KMS-11 (cell line): ENCODE results near the gene NUP42.
"Not testable (repeated sequence)": the region's sequence is repeated elsewhere in the genome, so short reads cannot be mapped to it uniquely, and the experiment has no call there.

ENCODE experiments used
- H2AFZ ChIP-seq: fragments of 200-600 bp; sonication (generic); 2 replicates; pipeline ENCODE4 v1.6.1; 2016; ENCODE audit warnings: antibody characterized with exemption, mixed run types, low read depth
- H3K27ac ChIP-seq: fragments of 200-600 bp; sonication (generic); 2 replicates; pipeline ENCODE4 v1.6.1; 2016; ENCODE audit warnings: mild to moderate bottlenecking, mixed run types
- H3K27me3 ChIP-seq: fragments of 200-600 bp; sonication (generic); 2 replicates; pipeline ENCODE4 v1.6.1; 2017; ENCODE audit warnings: mild to moderate bottlenecking, low read depth, mixed run types, moderate library complexity; ENCODE audit not compliant: insufficient read depth
- H3K36me3 ChIP-seq: fragments of 200-600 bp; sonication (generic); 2 replicates; pipeline ENCODE4 v1.6.1; 2017; ENCODE audit warnings: mild to moderate bottlenecking, mixed run types; ENCODE audit not compliant: insufficient read depth
- H3K4me1 ChIP-seq: fragments of 200-600 bp; sonication (generic); 2 replicates; pipeline ENCODE4 v1.6.1; 2016; ENCODE audit warnings: mild to moderate bottlenecking, low read depth, mixed run types; ENCODE audit not compliant: poor library complexity, severe bottlenecking
- H3K4me2 ChIP-seq: fragments of 200-600 bp; sonication (generic); 2 replicates; pipeline ENCODE4 v1.7.0; 2016; ENCODE audit warnings: mild to moderate bottlenecking, mixed run types
- H3K4me3 ChIP-seq: fragments of 200-600 bp; sonication (generic); IDR thresholded peaks from 2 replicates; pipeline ENCODE4 v1.6.1; 2017; ENCODE audit warnings: low read depth, low read length, mixed read lengths; ENCODE audit not compliant: insufficient read depth
- H3K79me2 ChIP-seq: fragments of 200-600 bp; sonication (generic); 2 replicates; pipeline ENCODE4 v1.6.1; 2016; ENCODE audit warnings: low read depth, mixed run types; ENCODE audit not compliant: insufficient read depth
- H3K9ac ChIP-seq: fragments of 200-600 bp; sonication (generic); 2 replicates; pipeline ENCODE4 v1.6.1; 2016; ENCODE audit warnings: mild to moderate bottlenecking, mixed run types
- H4K20me1 ChIP-seq: fragments of 200-600 bp; sonication (generic); 2 replicates; pipeline ENCODE4 v1.6.1; 2016; ENCODE audit warnings: mild to moderate bottlenecking, mixed run types; ENCODE audit not compliant: insufficient read depth
- TF ChIP-seq, protein P1 (sequence below): fragments of 200-600 bp; sonication (generic); conservative IDR thresholded peaks from 2 replicates; pipeline ENCODE4 v1.6.1; 2017; ENCODE audit warnings: low read depth, mild to moderate bottlenecking, antibody characterized with exemption, low read length, moderate library complexity, mixed read lengths

Gene NUP42

GRCh38 chr7:23220690-23221305, 39.0 kb downstream of the NUP42 start:
- Histone ChIP-seq H3K9ac (no peak overlapping the region), H3K27ac (no peak overlapping the region), H2AFZ (no peak overlapping the region), H3K27me3 (no peaks in the 10 kb centered on the region), H3K4me2 (no peak overlapping the region), H3K4me1 (no peaks in the 10 kb centered on the region), H3K36me3 (no peaks in the 10 kb centered on the region), H4K20me1 (no peaks in the 10 kb centered on the region), H3K4me3 (no peak overlapping the region), H3K79me2 (no peaks in the 10 kb centered on the region)
- TF ChIP-seq, protein P1, sequence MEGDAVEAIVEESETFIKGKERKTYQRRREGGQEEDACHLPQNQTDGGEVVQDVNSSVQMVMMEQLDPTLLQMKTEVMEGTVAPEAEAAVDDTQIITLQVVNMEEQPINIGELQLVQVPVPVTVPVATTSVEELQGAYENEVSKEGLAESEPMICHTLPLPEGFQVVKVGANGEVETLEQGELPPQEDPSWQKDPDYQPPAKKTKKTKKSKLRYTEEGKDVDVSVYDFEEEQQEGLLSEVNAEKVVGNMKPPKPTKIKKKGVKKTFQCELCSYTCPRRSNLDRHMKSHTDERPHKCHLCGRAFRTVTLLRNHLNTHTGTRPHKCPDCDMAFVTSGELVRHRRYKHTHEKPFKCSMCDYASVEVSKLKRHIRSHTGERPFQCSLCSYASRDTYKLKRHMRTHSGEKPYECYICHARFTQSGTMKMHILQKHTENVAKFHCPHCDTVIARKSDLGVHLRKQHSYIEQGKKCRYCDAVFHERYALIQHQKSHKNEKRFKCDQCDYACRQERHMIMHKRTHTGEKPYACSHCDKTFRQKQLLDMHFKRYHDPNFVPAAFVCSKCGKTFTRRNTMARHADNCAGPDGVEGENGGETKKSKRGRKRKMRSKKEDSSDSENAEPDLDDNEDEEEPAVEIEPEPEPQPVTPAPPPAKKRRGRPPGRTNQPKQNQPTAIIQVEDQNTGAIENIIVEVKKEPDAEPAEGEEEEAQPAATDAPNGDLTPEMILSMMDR: no peak

- H3K9ac ChIP-seq: no peak overlapping the region
- H3K36me3 ChIP-seq: no peaks in the 10 kb centered on the region
- TF ChIP-seq, protein P1: no peak
- no peak overlapping the region for H2AFZ ChIP-seq
- no peaks in the 10 kb centered on the region for H3K79me2 ChIP-seq
- H3K27me3 ChIP-seq: no peaks in the 10 kb centered on the region
- no peak overlapping the region for H3K4me3 ChIP-seq
- H3K4me1 ChIP-seq: no peaks in the 10 kb centered on the region
- H4K20me1 ChIP-seq: no peaks in the 10 kb centered on the region
- no peak overlapping the region for H3K27ac ChIP-seq
- H3K4me2 ChIP-seq: no peak overlapping the region
Observed at GRCh38 chr7:23222439-23223030, 40.7 kb downstream of the NUP42 start.

- not testable (repeated sequence) for H3K36me3 ChIP-seq, H2AFZ ChIP-seq, H3K27me3 ChIP-seq, H3K4me2 ChIP-seq, H3K27ac ChIP-seq, H3K4me3 ChIP-seq, H3K4me1 ChIP-seq, H4K20me1 ChIP-seq, H3K9ac ChIP-seq, H3K79me2 ChIP-seq
Observed at GRCh38 chr7:23224364-23224763, 42.5 kb downstream of the NUP42 start.

- no peaks in the 10 kb centered on the region for H3K79me2 ChIP-seq
- no peak overlapping the region for H3K9ac ChIP-seq
- H4K20me1 ChIP-seq: no peaks in the 10 kb centered on the region
- no peak overlapping the region for H2AFZ ChIP-seq
- no peak overlapping the region for H3K4me2 ChIP-seq
- H3K4me1 ChIP-seq: no peaks in the 10 kb centered on the region
- H3K4me3 ChIP-seq: no peak overlapping the region
- H3K27ac ChIP-seq: no peak overlapping the region
- no peaks in the 10 kb centered on the region for H3K27me3 ChIP-seq
- H3K36me3 ChIP-seq: no peaks in the 10 kb centered on the region
- TF ChIP-seq, protein P1: no peak
Observed at GRCh38 chr7:23226844-23227450, 45.1 kb downstream of the NUP42 start.

DNA sequence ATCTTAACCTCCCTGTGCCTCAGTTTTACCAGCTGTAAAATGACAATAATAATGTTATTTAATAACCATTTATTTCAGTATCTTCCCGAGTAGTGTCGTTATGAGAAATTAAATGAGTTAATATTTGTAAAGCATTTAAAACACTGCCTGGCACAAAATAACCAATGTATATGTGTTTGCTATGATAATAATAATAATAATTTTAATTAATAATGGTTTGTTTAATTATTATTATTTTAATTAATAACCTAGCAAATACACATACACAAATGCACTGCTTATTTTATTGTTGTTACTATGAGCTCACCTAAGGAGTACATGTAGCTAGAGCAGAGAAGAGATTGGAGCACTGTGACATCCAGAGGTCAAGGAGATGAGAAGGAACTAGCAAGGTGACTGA, 46.6 kb downstream of the NUP42 start:
- H3K36me3 ChIP-seq: no peaks in the 10 kb centered on the region
- no peak overlapping the region for H2AFZ ChIP-seq
- no peak overlapping the region for H3K27ac ChIP-seq
- H4K20me1 ChIP-seq: no peaks in the 10 kb centered on the region
- H3K4me3 ChIP-seq: no peak overlapping the region
- H3K79me2 ChIP-seq: no peaks in the 10 kb centered on the region
- peaks cover 11% of the 10 kb centered on the region for H3K4me1 ChIP-seq
- H3K4me2 ChIP-seq: no peak overlapping the region
- no peaks in the 10 kb centered on the region for H3K27me3 ChIP-seq
- no peak overlapping the region for H3K9ac ChIP-seq
- TF ChIP-seq, protein P1: no peak
